PC-3 (cell line): ENCODE results near the gene ATXN7L2. TPM values are rescaled to one million over a fixed set of nuclear protein-coding genes. Genes with fewer than 3 reads are reported as not detected.

ENCODE experiments used
- ATAC-seq: fragments of 200-7000 bp; cut with Tn5 transposase; 2 replicates; pipeline ENCODE4 v1.9.1; 2020; ENCODE audit warnings: mild to moderate bottlenecking, moderate library complexity
- BruUV-seq: library from RNA; stranded (reverse); fragments of 400-500 nt; replicated peaks from 2 replicates; lab custom pipeline; 2021; lab: Mats Ljungman, UMichigan
- CTCF ChIA-PET: fragments of 300-600 bp; sonication (Branson Sonifier 250); formaldehyde crosslinking; loops from one replicate; lab custom pipeline; 2022; ENCODE audit warnings: antibody characterized with exemption; lab: Charles Lee
- POLR2A ChIA-PET: fragments of 300-600 bp; sonication (Branson Sonifier 250); formaldehyde crosslinking; loops from one replicate; lab custom pipeline; 2022; ENCODE audit warnings: antibody characterized with exemption; ENCODE audit not compliant: unreplicated experiment; lab: Charles Lee
- DNase-seq: peaks from one replicate; pipeline ENCODE4 v3.0.0-alpha.2; 2015
- H2AFZ ChIP-seq: fragments of 300-600 bp; sonication (generic); 2 replicates; pipeline ENCODE4 v1.6.0; 2016; ENCODE audit warnings: antibody characterized with exemption, low read length
- H3F3A ChIP-seq: fragments of 300-600 bp; sonication (generic); one replicate; pipeline ENCODE4 v1.6.0; 2017; ENCODE audit warnings: antibody characterized with exemption, low read length, control low read depth, mild to moderate bottlenecking; ENCODE audit not compliant: unreplicated experiment
- H3K27ac ChIP-seq: fragments of 300-600 bp; sonication (generic); 2 replicates; pipeline ENCODE4 v1.5.1; 2016; ENCODE audit warnings: mild to moderate bottlenecking, low read length
- H3K27me3 ChIP-seq: fragments of 300-600 bp; sonication (generic); 2 replicates; pipeline ENCODE4 v1.6.1; 2016; ENCODE audit warnings: low read length, mixed read lengths
- H3K36me3 ChIP-seq: fragments of 300-600 bp; sonication (generic); 2 replicates; pipeline ENCODE4 v1.6.1; 2016; ENCODE audit warnings: low read depth, mixed run types, low read length, mixed read lengths
- H3K4me1 ChIP-seq: fragments of 300-600 bp; sonication (generic); 2 replicates; pipeline ENCODE4 v1.5.1; 2016; ENCODE audit warnings: low read length; ENCODE audit not compliant: insufficient read depth
- H3K4me2 ChIP-seq: fragments of 300-600 bp; sonication (generic); 2 replicates; pipeline ENCODE4 v1.6.0; 2016; ENCODE audit warnings: low read length
- H3K4me3 ChIP-seq: fragments of 300-600 bp; sonication (generic); 2 replicates; pipeline ENCODE4 v1.5.1; 2016; ENCODE audit warnings: mild to moderate bottlenecking, low read length, mixed read lengths
- H3K79me2 ChIP-seq: fragments of 300-600 bp; sonication (generic); 2 replicates; pipeline ENCODE4 v1.6.1; 2017; ENCODE audit warnings: low read length, mixed read lengths
- H3K9ac ChIP-seq: fragments of 300-600 bp; sonication (generic); 2 replicates; pipeline ENCODE4 v1.6.0; 2016; ENCODE audit warnings: mild to moderate bottlenecking, low read length
- H3K9me2 ChIP-seq: fragments of 300-600 bp; sonication (generic); replicated peaks from 2 replicates; pipeline ENCODE4 v1.6.1; 2016; ENCODE audit warnings: mixed run types, low read length, mixed read lengths
- H3K9me3 ChIP-seq: fragments of 300-600 bp; sonication (generic); 2 replicates; pipeline ENCODE4 v1.6.1; 2016; ENCODE audit warnings: low read length, mixed read lengths
- H4K20me1 ChIP-seq: fragments of 300-600 bp; sonication (generic); 2 replicates; pipeline ENCODE4 v1.6.1; 2016; ENCODE audit warnings: low read length, mixed read lengths
- EZH2 ChIP-seq: fragments of 300-600 bp; sonication (generic); IDR thresholded peaks from one replicate; pipeline ENCODE4 v1.6.1; 2017; ENCODE audit warnings: antibody characterized with exemption, mild to moderate bottlenecking, low read length; ENCODE audit not compliant: unreplicated experiment
- EZH2phosphoT487 ChIP-seq: fragments of 300-600 bp; sonication (generic); IDR thresholded peaks from 2 replicates; pipeline ENCODE4 v1.6.1; 2018; ENCODE audit warnings: mild to moderate bottlenecking, antibody characterized with exemption, low read length, borderline replicate concordance
- intact Hi-C: fragments of 100-400 bp; cut with micrococcal nuclease; formaldehyde crosslinking; loops from 2 replicates; pipeline ENCODE4 v1.9.0; 2023
- total RNA-seq: library from RNA; depleted of rRNA; stranded (reverse); fragments of >200 nt; gene quantifications from 2 replicates; pipeline ENCODE4 v1.2.3, GENCODE V29; 2014
- TF ChIP-seq, protein P1 (sequence below): fragments of 300-600 bp; sonication (generic); conservative IDR thresholded peaks from 2 replicates; pipeline ENCODE4 v1.5.1; 2017; ENCODE audit warnings: antibody characterized with exemption, low read depth, mild to moderate bottlenecking, low read length

Gene ATXN7L2
- total RNA-seq, 1 experiment from 2014 or later, result 9.4 TPM

DNA sequence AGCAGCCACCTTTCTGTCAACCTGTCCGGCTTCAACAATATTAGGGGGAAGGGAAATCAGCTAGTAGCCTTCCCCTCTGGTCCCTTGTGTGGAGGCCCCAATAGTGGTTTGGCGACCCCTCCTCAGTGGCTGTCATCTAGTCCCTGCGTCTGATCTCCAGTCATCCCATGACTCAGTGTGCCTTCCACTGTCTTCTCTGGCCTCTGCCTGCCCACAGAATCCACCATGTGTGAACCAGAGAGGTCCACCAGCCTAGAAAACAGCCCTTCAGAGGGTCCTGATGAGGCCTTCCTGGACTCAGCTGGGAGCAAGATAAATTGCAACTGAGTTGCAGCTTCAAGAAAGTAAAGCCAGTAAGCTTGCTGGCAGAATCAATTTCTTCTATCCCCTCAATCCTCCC is 3.8 kb upstream of the ATXN7L2 start:
- Histone ChIP-seq H3K9me2 (no peaks in the 10 kb centered on the region), H3K9ac (no peak overlapping the region), H3F3A (no peaks in the 10 kb centered on the region), H2AFZ (no peak overlapping the region), H4K20me1 (no peaks in the 10 kb centered on the region), H3K36me3 (no peaks in the 10 kb centered on the region), H3K9me3 (no peaks in the 10 kb centered on the region), H3K79me2 (peaks cover 8% of the 10 kb centered on the region; the same call in 1 of the 2 replicates), H3K4me2 (no peak overlapping the region), H3K27ac (no peak overlapping the region), H3K4me1 (peaks cover 15% of the 10 kb centered on the region), H3K4me3 (no peak overlapping the region), H3K27me3 (peaks cover 33% of the 10 kb centered on the region)
- TF ChIP-seq EZH2phosphoT487 (no peak), EZH2 (no peak)
- TF ChIP-seq, protein P1, sequence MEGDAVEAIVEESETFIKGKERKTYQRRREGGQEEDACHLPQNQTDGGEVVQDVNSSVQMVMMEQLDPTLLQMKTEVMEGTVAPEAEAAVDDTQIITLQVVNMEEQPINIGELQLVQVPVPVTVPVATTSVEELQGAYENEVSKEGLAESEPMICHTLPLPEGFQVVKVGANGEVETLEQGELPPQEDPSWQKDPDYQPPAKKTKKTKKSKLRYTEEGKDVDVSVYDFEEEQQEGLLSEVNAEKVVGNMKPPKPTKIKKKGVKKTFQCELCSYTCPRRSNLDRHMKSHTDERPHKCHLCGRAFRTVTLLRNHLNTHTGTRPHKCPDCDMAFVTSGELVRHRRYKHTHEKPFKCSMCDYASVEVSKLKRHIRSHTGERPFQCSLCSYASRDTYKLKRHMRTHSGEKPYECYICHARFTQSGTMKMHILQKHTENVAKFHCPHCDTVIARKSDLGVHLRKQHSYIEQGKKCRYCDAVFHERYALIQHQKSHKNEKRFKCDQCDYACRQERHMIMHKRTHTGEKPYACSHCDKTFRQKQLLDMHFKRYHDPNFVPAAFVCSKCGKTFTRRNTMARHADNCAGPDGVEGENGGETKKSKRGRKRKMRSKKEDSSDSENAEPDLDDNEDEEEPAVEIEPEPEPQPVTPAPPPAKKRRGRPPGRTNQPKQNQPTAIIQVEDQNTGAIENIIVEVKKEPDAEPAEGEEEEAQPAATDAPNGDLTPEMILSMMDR, result no peak
- no peak for DNase-seq
- POLR2A ChIA-PET, result no interaction called here
- intact Hi-C loops, result loop anchor here (5.0 kb wide), 1 partner anchor 53 kb away; the partner anchor contains the start of gene PSMA5
- ATAC-seq, result no peak
- no TSS peak for BruUV-seq
- CTCF ChIA-PET, result no interaction called here

GRCh38 chr1:109481646-109482045 is 2.1 kb upstream of the ATXN7L2 start:
- no peak overlapping the region for H2AFZ ChIP-seq
- no peaks in the 10 kb centered on the region for H3F3A ChIP-seq
- BruUV-seq, result no TSS peak
- CTCF ChIA-PET, result no interaction called here
- no peaks in the 10 kb centered on the region for H3K9me2 ChIP-seq
- intact Hi-C loops, result loop anchor here (5.0 kb wide), 1 partner anchor 54 kb away; the partner anchor contains the start of gene PSMA5
- no peak overlapping the region for H3K4me3 ChIP-seq
- no peak overlapping the region for H3K9ac ChIP-seq
- no peak for ATAC-seq
- POLR2A ChIA-PET, result no interaction called here
- H3K27ac ChIP-seq, result no peak overlapping the region
- H3K79me2 ChIP-seq, result peaks cover 12% of the 10 kb centered on the region; the same call in 1 of the 2 replicates
- H3K36me3 ChIP-seq, result no peaks in the 10 kb centered on the region
- peaks cover 17% of the 10 kb centered on the region for H3K4me1 ChIP-seq
- H3K4me2 ChIP-seq, result no peak overlapping the region
- TF ChIP-seq, protein P1, result no peak
- TF ChIP-seq EZH2phosphoT487, result no peak
- no peak for TF ChIP-seq EZH2
- H4K20me1 ChIP-seq, result no peaks in the 10 kb centered on the region
- no peaks in the 10 kb centered on the region for H3K9me3 ChIP-seq
- peaks cover 16% of the 10 kb centered on the region for H3K27me3 ChIP-seq
- DNase-seq, result no peak

DNA sequence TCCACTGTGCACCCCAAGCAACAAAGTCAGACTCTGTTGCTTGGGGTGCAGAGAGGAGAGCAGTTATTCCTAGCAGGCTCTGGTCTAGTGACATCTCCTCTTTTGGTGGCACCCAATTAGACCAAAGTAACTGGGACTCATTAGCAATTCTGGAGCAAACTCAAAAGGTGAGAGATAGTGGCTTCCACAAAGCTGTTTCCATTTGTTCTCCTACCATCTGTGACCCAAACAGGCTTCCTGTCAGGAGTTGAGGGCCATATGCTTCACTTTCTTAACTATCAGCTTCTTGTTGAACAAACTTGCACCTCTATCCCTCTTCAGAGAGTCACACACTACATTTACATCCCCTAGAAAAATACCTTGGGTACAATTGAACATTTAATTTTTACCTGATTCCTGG is 1.5 kb upstream of the ATXN7L2 start:
- H3K9me3 ChIP-seq, result no peaks in the 10 kb centered on the region
- BruUV-seq, result no TSS peak
- intact Hi-C loops, result loop anchor here (5.0 kb wide), 1 partner anchor 55 kb away; the partner anchor contains the start of gene PSMA5
- no peaks in the 10 kb centered on the region for H3F3A ChIP-seq
- no peaks in the 10 kb centered on the region for H3K9me2 ChIP-seq
- no peak overlapping the region for H3K27ac ChIP-seq
- DNase-seq (no peak), ATAC-seq (no peak)
- ChIA-PET CTCF (no interaction called here), POLR2A (no interaction called here)
- no peaks in the 10 kb centered on the region for H3K36me3 ChIP-seq
- no peak overlapping the region for H3K4me3 ChIP-seq
- H3K27me3 ChIP-seq, result peaks cover 12% of the 10 kb centered on the region
- H3K4me2 ChIP-seq, result no peak overlapping the region
- H3K4me1 ChIP-seq, result peaks cover 17% of the 10 kb centered on the region
- H3K79me2 ChIP-seq, result peaks cover 12% of the 10 kb centered on the region; the same call in 1 of the 2 replicates
- no peaks in the 10 kb centered on the region for H4K20me1 ChIP-seq
- TF ChIP-seq, protein P1, result no peak
- TF ChIP-seq EZH2, result no peak
- TF ChIP-seq EZH2phosphoT487, result no peak
- H3K9ac ChIP-seq, result no peak overlapping the region
- H2AFZ ChIP-seq, result no peak overlapping the region
